ENCODE measurements around the gene EPN2.
A peak's percentile ranks its signal among the peaks of the same experiment; 100 is the strongest.

EPN2 gene

GRCh38 chr17:19369846-19370492 lies 132.8 kb downstream of the EPN2 start:
- no peak for DNase-seq

- DNase-seq = no peak
Measured at GRCh38 chr17:19370493-19370960, 133.4 kb downstream of the EPN2 start.

GRCh38 chr17:19371259-19372010 lies 134.3 kb downstream of the EPN2 start:
- DNase-seq = no peak

- no peak for DNase-seq
Measured at GRCh38 chr17:19372011-19372370, 134.8 kb downstream of the EPN2 start.

GRCh38 chr17:19372439-19372838 lies 135.3 kb downstream of the EPN2 start:
- DNase-seq = no peak

- DNase-seq = no peak
Measured at GRCh38 chr17:19372866-19373504, 135.8 kb downstream of the EPN2 start.

- DNase-seq = no peak
Measured at GRCh38 chr17:19374136-19374535, 137.0 kb downstream of the EPN2 start.

- DNase-seq = no peak
Measured at GRCh38 chr17:19375732-19376131, 138.6 kb downstream of the EPN2 start.

GRCh38 chr17:19376811-19377210 lies 139.6 kb downstream of the EPN2 start:
- DNase-seq = no peak

GRCh38 chr17:19377602-19378415 lies 140.6 kb downstream of the EPN2 start:
- peak; percentile 87 for DNase-seq

- DNase-seq = no peak
Measured at GRCh38 chr17:19378416-19379360, 141.5 kb downstream of the EPN2 start, which contains the start of gene MAPK7. MAPK7 (plus strand) TSS chr17:19378498; CDS start chr17:19378901, 403 bp downstream.

GRCh38 chr17:19379361-19380065 lies 142.3 kb downstream of the EPN2 start:
- no peak for DNase-seq

- no peak for DNase-seq
Measured at GRCh38 chr17:19380481-19381301, 143.5 kb downstream of the EPN2 start.

- DNase-seq = no peak
Measured at GRCh38 chr17:19381361-19381740, 144.2 kb downstream of the EPN2 start.

- no peak for DNase-seq
Measured at GRCh38 chr17:19381741-19382444, 144.7 kb downstream of the EPN2 start.

- no peak for DNase-seq
Measured at GRCh38 chr17:19382531-19383444, 145.6 kb downstream of the EPN2 start.

GRCh38 chr17:19383681-19384470 lies 146.7 kb downstream of the EPN2 start:
- no peak for DNase-seq

Measured in effector CD4-positive, alpha-beta T cell (primary cell).